ENCODE data around the gene BMPR1A.

BMPR1A gene

GRCh38 chr10:86775056-86775869, 18.8 kb downstream of the BMPR1A start:
- TF ChIP-seq CTCF (IDR thresholded peaks at IDR 0.05; ENCODE audit: borderline replicate concordance, insufficient read depth, low read depth, low read length): no peak
- no peak overlapping the region for H3K4me3 ChIP-seq (ENCODE audit: low read depth, low read length)

GRCh38 chr10:86775870-86776180, 19.4 kb downstream of the BMPR1A start:
- no peak for TF ChIP-seq CTCF (IDR thresholded peaks at IDR 0.05; ENCODE audit: borderline replicate concordance, insufficient read depth, low read depth, low read length)
- H3K4me3 ChIP-seq (ENCODE audit: low read depth, low read length): no peak overlapping the region

GRCh38 chr10:86779220-86780017, 23.0 kb downstream of the BMPR1A start:
- TF ChIP-seq CTCF (IDR thresholded peaks at IDR 0.05; ENCODE audit: borderline replicate concordance, insufficient read depth, low read depth, low read length): no peak
- no peak overlapping the region for H3K4me3 ChIP-seq (ENCODE audit: low read depth, low read length)

- no peak for TF ChIP-seq CTCF (IDR thresholded peaks at IDR 0.05; ENCODE audit: borderline replicate concordance, insufficient read depth, low read depth, low read length)
- H3K4me3 ChIP-seq (ENCODE audit: low read depth, low read length): no peak overlapping the region
Observed at GRCh38 chr10:86782701-86783418, 26.4 kb downstream of the BMPR1A start.

GRCh38 chr10:86785037-86785436, 28.6 kb downstream of the BMPR1A start:
- TF ChIP-seq CTCF (IDR thresholded peaks at IDR 0.05; ENCODE audit: borderline replicate concordance, insufficient read depth, low read depth, low read length): no peak
- no peak overlapping the region for H3K4me3 ChIP-seq (ENCODE audit: low read depth, low read length)

GRCh38 chr10:86785968-86786367, 29.5 kb downstream of the BMPR1A start:
- no peak for TF ChIP-seq CTCF (IDR thresholded peaks at IDR 0.05; ENCODE audit: borderline replicate concordance, insufficient read depth, low read depth, low read length)
- no peak overlapping the region for H3K4me3 ChIP-seq (ENCODE audit: low read depth, low read length)
